Sigmoid colon (tissue), 7 donors: ENCODE measurements around the gene MCFD2. TPM values are rescaled to one million over a fixed set of nuclear protein-coding genes. Genes with fewer than 3 reads are reported as not detected.

ENCODE experiments used
- DNase-seq: peaks from one replicate; pipeline ENCODE4 v3.0.0-alpha.2; 2019
- H3K27ac ChIP-seq, 4 donors: fragments of 200-600 bp; sonication (generic); one replicate each; pipeline ENCODE4 v1.5.1; 2016 to 2019; ENCODE audit warnings: mild to moderate bottlenecking in 1 of 4
- H3K27me3 ChIP-seq, 3 donors: fragments of 200-600 bp; sonication (generic); one replicate each; pipeline ENCODE4 v1.5.1; 2019; ENCODE audit warnings: mild to moderate bottlenecking in 1 of 3
- H3K36me3 ChIP-seq, 4 donors: fragments of 200-600 bp; sonication (generic); one replicate each; pipeline ENCODE4 v1.5.1; 2016 to 2019
- H3K4me1 ChIP-seq, 4 donors: fragments of 200-600 bp; sonication (generic); one replicate each; pipeline ENCODE4 v1.5.1; 2017 to 2019
- H3K4me3 ChIP-seq, 4 donors: fragments of 200-600 bp; sonication (generic); one replicate each; pipeline ENCODE4 v1.5.1; 2017 to 2019; ENCODE audit warnings: mild to moderate bottlenecking in 2 of 4, moderate library complexity in 1 of 4
- H3K9me3 ChIP-seq, 4 donors: fragments of 200-600 bp in 3 of 4; sonication (generic) in 3 of 4; one replicate each; pipeline versions ENCODE4 v1.5.1 to v1.6.1; 2013 to 2019
- CTCF ChIP-seq, 4 experiments: fragments of 450-650 bp in 3 of 4; fragments of 200-600 bp in 1 of 4; IDR thresholded peaks; one replicate each; pipeline ENCODE4 v1.5.1; 2016 to 2019; ENCODE audit warnings: antibody characterized with exemption in 4 of 4, mild to moderate bottlenecking in 3 of 4, moderate library complexity in 2 of 4
- EP300 ChIP-seq, 4 donors: sonication (generic); formaldehyde crosslinking; IDR thresholded peaks; one replicate each; pipeline ENCODE4 v1.6.1; 2017; ENCODE audit warnings: antibody characterized with exemption in 4 of 4
- POLR2A ChIP-seq, 2 donors: fragments of 450-650 bp; IDR thresholded peaks; one replicate each; pipeline ENCODE4 v1.6.1; 2016; ENCODE audit warnings: antibody characterized with exemption in 2 of 2, mild to moderate bottlenecking in 2 of 2, moderate library complexity in 2 of 2
- POLR2AphosphoS5 ChIP-seq, 4 donors: sonication (generic); formaldehyde crosslinking; IDR thresholded peaks; one replicate each; pipeline ENCODE4 v1.6.1; 2017; ENCODE audit warnings: antibody characterized with exemption in 4 of 4
- WGBS, 2 donors: extraction: QIAGEN DNeasy Blood & Tissue Kit; methylation state at CpG; one replicate each; pipeline ENCODE4 v1.1.7; 2013; 5-methylcytosine and 5-hydroxymethylcytosine counted together
- intact Hi-C: fragments of 100-400 bp; cut with DNase I; formaldehyde crosslinking; loops from one replicate; pipeline ENCODE4 v1.15.1; 2023
- polyA plus RNA-seq, 3 donors: library from polyadenylated mRNA; stranded (reverse); fragments of 200-250 nt; gene quantifications; one replicate each; pipeline ENCODE4 v1.2.3, GENCODE V29; 2013
- total RNA-seq, 4 donors: library from RNA; depleted of rRNA; stranded (reverse); fragments of >200 nt; gene quantifications; one replicate each; pipeline ENCODE4 v1.1.0, GENCODE V29; 2016
- donor health status: healthy with polysubstance abuse.
- donor health status: Bipolar disorder and iron deficiency.
- donor health status: healthy.

The MCFD2 gene
- total and polyA plus RNA-seq, 7 donors: 13.4 to 75.7 (median 50.1) TPM

GRCh38 chr2:46939626-46940359, 24.2 kb upstream of the MCFD2 start:
- intact Hi-C loops: no loop called here
- TF ChIP-seq POLR2AphosphoS5 (IDR thresholded peaks at IDR 0.05): no peak
- no peak for TF ChIP-seq EP300 (IDR thresholded peaks at IDR 0.05)
- TF ChIP-seq CTCF (IDR thresholded peaks at IDR 0.05): no peak
- TF ChIP-seq POLR2A (IDR thresholded peaks at IDR 0.05): no peak
- peaks cover 0 to 30% (median 23%) of the 10 kb centered on the region in 4 donors for H3K4me1 ChIP-seq

DNA sequence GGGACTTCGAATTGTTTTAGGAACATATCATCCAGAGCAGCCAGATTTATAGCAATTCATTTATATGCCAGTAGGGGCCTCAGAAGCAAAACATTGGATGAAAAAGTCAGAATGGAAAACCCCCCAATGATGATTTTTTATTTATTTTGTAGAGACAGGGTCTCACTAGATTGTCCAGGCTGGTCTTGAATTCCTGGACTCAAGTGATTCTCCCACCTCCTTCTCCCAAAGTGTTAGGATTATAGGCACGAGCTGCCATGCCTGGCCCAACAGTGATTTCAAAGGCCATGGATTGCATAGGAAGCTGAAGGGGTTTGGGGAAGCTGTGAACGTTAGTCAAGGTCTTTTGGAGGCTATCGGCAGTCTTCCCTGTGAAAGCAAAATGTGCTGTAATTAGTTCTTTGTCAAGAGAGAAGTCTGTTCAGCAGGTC, 21.9 kb upstream of the MCFD2 start:
- no peak for DNase-seq
- Histone ChIP-seq H3K27me3 (no peaks in the 10 kb centered on the region), H3K9me3 (no peaks in the 10 kb centered on the region), H3K36me3 (no peaks in the 10 kb centered on the region), H3K4me1 (peaks cover 0 to 18% (median 16%) of the 10 kb centered on the region in 4 donors), H3K27ac (no peak overlapping the region), H3K4me3 (no peak overlapping the region)
- 59 to 73% methylated on average over 4 of the region's 4 CpGs for WGBS, 2 donors
- TF ChIP-seq CTCF (IDR thresholded peaks at IDR 0.05) (peak in 2 of 4 experiments; percentile 10 to 14), POLR2A (IDR thresholded peaks at IDR 0.05) (no peak)
- intact Hi-C loops: no loop called here

More at GRCh38 chr2:46939626-46940359, 24.2 kb upstream of the MCFD2 start:
- no peaks in the 10 kb centered on the region for H3K9me3 ChIP-seq
- no peaks in the 10 kb centered on the region for H3K27me3 ChIP-seq
- H3K27ac ChIP-seq: peak overlapping the region; percentile 83 to 93 (median 92)
- DNase-seq: no peak
- no peaks in the 10 kb centered on the region for H3K36me3 ChIP-seq
- WGBS, 2 donors: 63 to 70% methylated on average over 13 of the region's 13 CpGs
- H3K4me3 ChIP-seq: peak overlapping the region in 3 of 4 donors; percentile 72 to 93 (median 92)

GRCh38 chr2:46936566-46936965, 21.0 kb upstream of the MCFD2 start:
- TF ChIP-seq POLR2A (IDR thresholded peaks at IDR 0.05): no peak
- no peak for TF ChIP-seq POLR2AphosphoS5 (IDR thresholded peaks at IDR 0.05)
- no peak for TF ChIP-seq EP300 (IDR thresholded peaks at IDR 0.05)
- no peak for TF ChIP-seq CTCF (IDR thresholded peaks at IDR 0.05)
- Histone ChIP-seq H3K4me1 (peaks cover 0 to 11% (median 10%) of the 10 kb centered on the region in 4 donors), H3K4me3 (no peak overlapping the region), H3K36me3 (no peaks in the 10 kb centered on the region), H3K9me3 (no peaks in the 10 kb centered on the region), H3K27ac (no peak overlapping the region), H3K27me3 (no peaks in the 10 kb centered on the region)
- no peak for DNase-seq
- intact Hi-C loops: no loop called here
- WGBS, 2 donors: 94% methylated on average over 5 of the region's 5 CpGs

GRCh38 chr2:46935071-46935470, 19.5 kb upstream of the MCFD2 start:
- Histone ChIP-seq H3K4me3 (no peak overlapping the region), H3K36me3 (no peaks in the 10 kb centered on the region), H3K27me3 (no peaks in the 10 kb centered on the region), H3K27ac (no peak overlapping the region), H3K4me1 (peaks cover 0 to 5% (median 4%) of the 10 kb centered on the region in 4 donors), H3K9me3 (no peaks in the 10 kb centered on the region)
- 96 to 98% methylated on average over 5 of the region's 5 CpGs for WGBS, 2 donors
- intact Hi-C loops: no loop called here
- no peak for DNase-seq
- no peak for TF ChIP-seq POLR2A (IDR thresholded peaks at IDR 0.05)
- TF ChIP-seq CTCF (IDR thresholded peaks at IDR 0.05): no peak
- no peak for TF ChIP-seq EP300 (IDR thresholded peaks at IDR 0.05)
- no peak for TF ChIP-seq POLR2AphosphoS5 (IDR thresholded peaks at IDR 0.05)
